IMR-90 (cell line): Measurements from ENCODE around the gene SLC24A2.

Experiments used
- CHD1 ChIP-seq: IDR thresholded peaks from 2 replicates; pipeline ENCODE4 v1.6.1; 2012; ENCODE audit warnings: low read depth, low read length, improper control_type of control experiment
- FOS ChIP-seq: fragments of 150-350 bp; IDR thresholded peaks from 2 replicates; pipeline ENCODE4 v1.6.1; 2016; ENCODE audit warnings: low read depth, low read length
- MAZ ChIP-seq: IDR thresholded peaks from 2 replicates; pipeline ENCODE4 v1.6.1; 2012; ENCODE audit warnings: low read depth, mild to moderate bottlenecking, low read length, improper control_type of control experiment, moderate library complexity, borderline replicate concordance
- POLR2A ChIP-seq: IDR thresholded peaks from 2 replicates; pipeline ENCODE4 v1.6.1; 2012; ENCODE audit warnings: mild to moderate bottlenecking, low read depth, low read length
- RFX5 ChIP-seq: IDR thresholded peaks from 2 replicates; pipeline ENCODE4 v1.8.0; 2012; ENCODE audit warnings: low read depth, mild to moderate bottlenecking, low read length, moderate library complexity
- TF ChIP-seq, protein P1 (sequence below): conservative IDR thresholded peaks from 2 replicates; pipeline ENCODE4 v1.5.1; 2012; ENCODE audit warnings: mild to moderate bottlenecking, low read depth, low read length, improper control_type of control experiment
- TF ChIP-seq, protein P2 (sequence below): fragments of 150-350 bp; IDR thresholded peaks from 2 replicates; pipeline ENCODE4 v1.6.1; 2017; ENCODE audit warnings: mild to moderate bottlenecking, antibody characterized with exemption, low read length, low read depth

DNA sequence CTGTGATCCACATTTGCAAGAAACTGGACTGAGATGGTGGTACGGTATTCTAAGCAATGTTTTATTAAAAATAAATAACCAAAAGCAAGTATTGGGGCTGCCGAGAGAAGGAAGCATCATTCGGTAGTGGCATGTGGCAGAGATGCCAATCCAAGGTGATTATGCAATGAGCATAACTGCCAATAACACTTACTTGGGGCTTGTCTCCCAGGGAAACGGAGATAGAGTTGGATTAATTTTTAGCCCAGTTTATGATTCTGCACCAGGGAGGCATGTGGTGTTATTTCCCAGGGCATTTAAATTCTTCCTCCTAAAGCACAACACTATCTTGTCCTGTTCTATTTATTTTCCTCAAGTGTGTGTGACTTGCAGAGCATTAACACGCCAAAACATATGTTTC is 17.9 kb downstream of the SLC24A2 start:
- TF ChIP-seq, protein P1, sequence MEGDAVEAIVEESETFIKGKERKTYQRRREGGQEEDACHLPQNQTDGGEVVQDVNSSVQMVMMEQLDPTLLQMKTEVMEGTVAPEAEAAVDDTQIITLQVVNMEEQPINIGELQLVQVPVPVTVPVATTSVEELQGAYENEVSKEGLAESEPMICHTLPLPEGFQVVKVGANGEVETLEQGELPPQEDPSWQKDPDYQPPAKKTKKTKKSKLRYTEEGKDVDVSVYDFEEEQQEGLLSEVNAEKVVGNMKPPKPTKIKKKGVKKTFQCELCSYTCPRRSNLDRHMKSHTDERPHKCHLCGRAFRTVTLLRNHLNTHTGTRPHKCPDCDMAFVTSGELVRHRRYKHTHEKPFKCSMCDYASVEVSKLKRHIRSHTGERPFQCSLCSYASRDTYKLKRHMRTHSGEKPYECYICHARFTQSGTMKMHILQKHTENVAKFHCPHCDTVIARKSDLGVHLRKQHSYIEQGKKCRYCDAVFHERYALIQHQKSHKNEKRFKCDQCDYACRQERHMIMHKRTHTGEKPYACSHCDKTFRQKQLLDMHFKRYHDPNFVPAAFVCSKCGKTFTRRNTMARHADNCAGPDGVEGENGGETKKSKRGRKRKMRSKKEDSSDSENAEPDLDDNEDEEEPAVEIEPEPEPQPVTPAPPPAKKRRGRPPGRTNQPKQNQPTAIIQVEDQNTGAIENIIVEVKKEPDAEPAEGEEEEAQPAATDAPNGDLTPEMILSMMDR = no peak
- TF ChIP-seq RFX5 = no peak
- no peak for TF ChIP-seq FOS
- TF ChIP-seq POLR2A = no peak
- TF ChIP-seq MAZ = no peak
- TF ChIP-seq CHD1 = no peak
- TF ChIP-seq, protein P2, sequence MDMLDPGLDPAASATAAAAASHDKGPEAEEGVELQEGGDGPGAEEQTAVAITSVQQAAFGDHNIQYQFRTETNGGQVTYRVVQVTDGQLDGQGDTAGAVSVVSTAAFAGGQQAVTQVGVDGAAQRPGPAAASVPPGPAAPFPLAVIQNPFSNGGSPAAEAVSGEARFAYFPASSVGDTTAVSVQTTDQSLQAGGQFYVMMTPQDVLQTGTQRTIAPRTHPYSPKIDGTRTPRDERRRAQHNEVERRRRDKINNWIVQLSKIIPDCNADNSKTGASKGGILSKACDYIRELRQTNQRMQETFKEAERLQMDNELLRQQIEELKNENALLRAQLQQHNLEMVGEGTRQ = no peak
